ENCODE measurements around the gene CD47.

- TF ChIP-seq POLR2AphosphoS5 (IDR thresholded peaks at IDR 0.05; ENCODE audit: borderline replicate concordance, low read depth, low read length) (no peak), EZH2 (IDR thresholded peaks at IDR 0.05) (no peak), FOXP2 (optimal IDR thresholded peaks at IDR 0.05; ENCODE audit: control extremely low read depth, extremely low read length, insufficient read depth) (no peak)
These were observed 97.1 kb downstream of the CD47 start for GRCh38 chr3:107993771-107994170.
